GM19395 (cell line): Measurements from ENCODE around the gene SUMO1.
A peak's percentile ranks its signal among the peaks of the same experiment; 100 is the strongest.

ENCODE experiments used
- ATAC-seq: cut with Tn5 transposase; IDR thresholded peaks from one replicate; pipeline ENCODE4 v1.9.1; 2021; ENCODE audit warnings: mild to moderate bottlenecking, moderate library complexity; ENCODE audit not compliant: unreplicated experiment

The SUMO1 gene

GRCh38 chr2:202201220-202202160 lies 36.9 kb downstream of the SUMO1 start:
- no peak for ATAC-seq

- ATAC-seq, result no peak
These were observed 41.7 kb downstream of the SUMO1 start for GRCh38 chr2:202196727-202197126.

GRCh38 chr2:202194418-202194817 lies 44.0 kb downstream of the SUMO1 start:
- ATAC-seq, result no peak

GRCh38 chr2:202193881-202194353 lies 44.5 kb downstream of the SUMO1 start:
- ATAC-seq, result no peak

GRCh38 chr2:202193305-202193704 lies 45.1 kb downstream of the SUMO1 start:
- ATAC-seq, result no peak

- ATAC-seq, result no peak
These were observed 50.8 kb downstream of the SUMO1 start for GRCh38 chr2:202187570-202187969.

- no peak for ATAC-seq
These were observed 51.7 kb downstream of the SUMO1 start for GRCh38 chr2:202186641-202187202.

- ATAC-seq, result no peak
These were observed 53.2 kb downstream of the SUMO1 start for GRCh38 chr2:202185156-202185555.

GRCh38 chr2:202184557-202184956 lies 53.8 kb downstream of the SUMO1 start:
- ATAC-seq, result no peak

- no peak for ATAC-seq
These were observed 59.9 kb downstream of the SUMO1 start for GRCh38 chr2:202178346-202178958.

GRCh38 chr2:202172439-202173211 lies 65.8 kb downstream of the SUMO1 start:
- ATAC-seq, result peak; percentile 71

- ATAC-seq, result no peak
These were observed 67.1 kb downstream of the SUMO1 start for GRCh38 chr2:202171241-202171825.

- ATAC-seq, result no peak
These were observed 68.5 kb downstream of the SUMO1 start for GRCh38 chr2:202169832-202170424.

- no peak for ATAC-seq
These were observed 69.3 kb downstream of the SUMO1 start for GRCh38 chr2:202169131-202169530.

- ATAC-seq, result no peak
These were observed 72.5 kb downstream of the SUMO1 start for GRCh38 chr2:202165945-202166344.

- ATAC-seq, result no peak
These were observed 73.2 kb downstream of the SUMO1 start for GRCh38 chr2:202165208-202165607.

- ATAC-seq, result no peak
These were observed 74.0 kb downstream of the SUMO1 start for GRCh38 chr2:202164411-202164810.

GRCh38 chr2:202161151-202161835 lies 77.1 kb downstream of the SUMO1 start:
- no peak for ATAC-seq

GRCh38 chr2:202158796-202159195 lies 79.6 kb downstream of the SUMO1 start:
- ATAC-seq, result no peak
